HCT116 (cell line): ENCODE data around the gene SLC2A13. TPM values are rescaled to one million over a fixed set of nuclear protein-coding genes. Genes with fewer than 3 reads are reported as not detected.

Experiments
- ATAC-seq: fragments of 200-7000 bp; cut with Tn5 transposase; 2 replicates; pipeline ENCODE4 v1.9.1; 2020; ENCODE audit warnings: mild to moderate bottlenecking, moderate library complexity
- BruUV-seq: library from RNA; stranded (reverse); fragments of 400-500 nt; replicated peaks from 2 replicates; lab custom pipeline; 2021; lab: Mats Ljungman, UMichigan
- CTCF ChIA-PET: fragments of 300-600 bp; sonication (Branson Sonifier 250); formaldehyde crosslinking; loops from one replicate; lab custom pipeline; 2021; ENCODE audit warnings: antibody characterized with exemption; lab: Charles Lee
- POLR2A ChIA-PET: fragments of 300-600, 350-600 bp; sonication (Branson Sonifier 250); formaldehyde crosslinking; loops from one replicate; lab custom pipeline; 2021; ENCODE audit warnings: antibody characterized with exemption; lab: Charles Lee
- RAD21 ChIA-PET, 2 experiments: fragments of 300-600 bp; sonication (Branson Sonifier 250); formaldehyde crosslinking; loops; one replicate each; lab custom pipeline; 2023; ENCODE audit warnings: low total read pairs in 2 of 2; ENCODE audit not compliant: uncharacterized antibody in 2 of 2, unreplicated experiment in 2 of 2, low non-redundant PET in 1 of 2; lab: Charles Lee
- DNase-seq: peaks from one replicate; pipeline ENCODE4 v3.0.0-alpha.2; 2010; ENCODE audit warnings: low read depth, low spot score
- H2AFZ ChIP-seq: fragments of 200-600 bp; shearing (Covaris generic), sonication (generic); 2 replicates; pipeline ENCODE4 v1.6.1; 2017; ENCODE audit warnings: low read depth, mixed run types, mixed read lengths, antibody characterized with exemption, low read length; ENCODE audit not compliant: poor library complexity, severe bottlenecking
- H3K27ac ChIP-seq: 2 replicates; pipeline ENCODE4 v1.5.1; 2012; ENCODE audit warnings: low read depth, low read length
- H3K27me3 ChIP-seq: fragments of 200-600 bp; sonication (generic); 2 replicates; pipeline ENCODE4 v1.6.1; 2016; ENCODE audit warnings: mixed run types, low read length, mixed read lengths; ENCODE audit not compliant: insufficient read depth
- H3K36me3 ChIP-seq, 2 experiments: fragments of 200-500 bp in 1 of 2; fragments of 200-600 bp in 1 of 2; sonication (Bioruptor generic) in 1 of 2; sonication (generic) in 1 of 2; 2 replicates each; pipeline versions ENCODE4 v1.5.1 to v1.6.1; 2014 to 2016; ENCODE audit warnings: low read length in 2 of 2, inconsistent platforms in 1 of 2, mixed read lengths in 1 of 2, mixed run types in 1 of 2; ENCODE audit not compliant: insufficient read depth in 2 of 2, control insufficient read depth in 1 of 2
- H3K4me1 ChIP-seq, 2 experiments: fragments of 200-600 bp in 1 of 2; sonication (generic) in 1 of 2; 2 replicates each; pipeline versions ENCODE4 v1.5.1 to v1.6.1; 2012 to 2017; ENCODE audit warnings: low read length in 2 of 2, inconsistent platforms in 1 of 2, mild to moderate bottlenecking in 1 of 2, mixed read lengths in 1 of 2, mixed run types in 1 of 2, moderate library complexity in 1 of 2; ENCODE audit not compliant: insufficient read depth in 2 of 2, control insufficient read depth in 1 of 2
- H3K4me2 ChIP-seq: fragments of 200-600 bp; sonication (generic); 2 replicates; pipeline ENCODE4 v1.6.1; 2017; ENCODE audit warnings: mixed run types, low read length, mixed read lengths
- H3K4me3 ChIP-seq, 2 experiments: fragments of 200-600 bp in 1 of 2; sonication (generic) in 1 of 2; replicated peaks in 1 of 2; 2 replicates each; pipeline ENCODE4 v1.5.1; 2011 to 2016; ENCODE audit warnings: low read length in 2 of 2, control low read depth in 1 of 2, low read depth in 1 of 2, mild to moderate bottlenecking in 1 of 2, mixed read lengths in 1 of 2, mixed run types in 1 of 2
- H3K79me2 ChIP-seq: fragments of 200-600 bp; sonication (generic); 2 replicates; pipeline ENCODE4 v1.6.1; 2017; ENCODE audit warnings: mild to moderate bottlenecking, mixed run types, low read length, moderate library complexity, mixed read lengths; ENCODE audit not compliant: insufficient read depth
- H3K9ac ChIP-seq: fragments of 200-600 bp; sonication (generic); 2 replicates; pipeline ENCODE4 v1.6.1; 2016; ENCODE audit warnings: low read length, mixed read lengths
- H3K9me2 ChIP-seq: fragments of 200-600 bp; sonication (generic), shearing (Covaris generic); 2 replicates; pipeline ENCODE4 v1.6.1; 2017; ENCODE audit warnings: mixed run types, mild to moderate bottlenecking, moderate library complexity; ENCODE audit not compliant: insufficient read depth
- H3K9me3 ChIP-seq, 2 experiments: fragments of 200-500 bp in 1 of 2; fragments of 200-600 bp in 1 of 2; sonication (Bioruptor generic) in 1 of 2; sonication (generic) in 1 of 2; 2 replicates each; pipeline ENCODE4 v1.6.1; 2014 to 2017; ENCODE audit warnings: low read length in 2 of 2, mixed read lengths in 2 of 2, inconsistent platforms in 1 of 2, low read depth in 1 of 2, mild to moderate bottlenecking in 1 of 2, mixed run types in 1 of 2, moderate library complexity in 1 of 2; ENCODE audit not compliant: control insufficient read depth in 1 of 2, insufficient read depth in 1 of 2
- H4K20me1 ChIP-seq: fragments of 200-600 bp; sonication (generic), shearing (Covaris generic); 2 replicates; pipeline ENCODE4 v1.6.1; 2017; ENCODE audit warnings: mixed run types, mild to moderate bottlenecking, moderate library complexity; ENCODE audit not compliant: insufficient read depth
- EZH2 ChIP-seq: fragments of 200-600 bp; sonication (generic); IDR thresholded peaks from 2 replicates; pipeline ENCODE4 v1.6.1; 2017; ENCODE audit warnings: antibody characterized with exemption, mixed run types
- POLR2AphosphoS5 ChIP-seq: IDR thresholded peaks from 2 replicates; pipeline ENCODE4 v1.6.1; 2011; ENCODE audit warnings: mild to moderate bottlenecking, low read depth, low read length, moderate library complexity
- SRF ChIP-seq: IDR thresholded peaks from 2 replicates; pipeline ENCODE4 v1.6.1; 2012; ENCODE audit warnings: low read depth
- intact Hi-C: fragments of 100-400 bp; cut with micrococcal nuclease; formaldehyde crosslinking; loops from 2 replicates; pipeline ENCODE4 v1.10.0; 2022
- total RNA-seq: library from RNA; stranded (reverse); gene quantifications from one replicate; pipeline ENCODE4 v1.2.1, GENCODE V29; 2021; ENCODE audit not compliant: unreplicated experiment
- TF ChIP-seq, protein P1 (sequence below), 3 experiments: fragments of 200-600 bp in 1 of 3; sonication (generic) in 1 of 3; IDR thresholded peaks in 2 of 3; conservative IDR thresholded peaks in 1 of 3; 2 replicates each; pipeline ENCODE4 v1.5.1; 2012 to 2017; ENCODE audit warnings: low read depth in 2 of 3, low read length in 2 of 3, antibody characterized with exemption in 1 of 3, borderline replicate concordance in 1 of 3, control low read depth in 1 of 3, mild to moderate bottlenecking in 1 of 3, mixed read lengths in 1 of 3, mixed run types in 1 of 3, moderate library complexity in 1 of 3; ENCODE audit not compliant: insufficient read depth in 1 of 3
- TF ChIP-seq, protein P2 (sequence below): IDR thresholded peaks from 2 replicates; pipeline ENCODE4 v1.6.1; 2011; ENCODE audit warnings: mild to moderate bottlenecking, low read length, moderate library complexity; ENCODE audit not compliant: insufficient replicate concordance; ENCODE audit errors: extremely low read depth

The SLC2A13 gene
- total RNA-seq, 1 experiment from 2014 or later: 6.8 TPM

DNA sequence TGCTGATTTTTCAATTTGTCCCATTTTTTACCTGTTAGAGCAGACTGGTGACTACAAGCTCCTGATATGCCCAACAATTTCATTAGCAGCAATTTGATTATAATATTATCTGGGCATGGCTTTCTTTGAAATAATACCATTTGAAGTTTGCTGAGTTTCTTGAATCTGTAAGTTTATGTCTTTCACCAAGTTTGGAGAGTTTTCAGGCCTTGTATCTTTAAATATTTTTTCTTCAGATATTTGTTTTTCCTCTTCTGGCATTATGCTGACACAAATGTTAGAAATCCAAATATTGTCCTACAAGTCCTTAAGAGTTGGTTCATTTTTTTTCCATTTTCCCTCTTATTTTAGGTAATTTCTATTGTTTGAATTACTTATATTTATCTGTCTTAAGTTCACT is 30.4 kb downstream of the SLC2A13 start (continued):
- TF ChIP-seq, protein P1, sequence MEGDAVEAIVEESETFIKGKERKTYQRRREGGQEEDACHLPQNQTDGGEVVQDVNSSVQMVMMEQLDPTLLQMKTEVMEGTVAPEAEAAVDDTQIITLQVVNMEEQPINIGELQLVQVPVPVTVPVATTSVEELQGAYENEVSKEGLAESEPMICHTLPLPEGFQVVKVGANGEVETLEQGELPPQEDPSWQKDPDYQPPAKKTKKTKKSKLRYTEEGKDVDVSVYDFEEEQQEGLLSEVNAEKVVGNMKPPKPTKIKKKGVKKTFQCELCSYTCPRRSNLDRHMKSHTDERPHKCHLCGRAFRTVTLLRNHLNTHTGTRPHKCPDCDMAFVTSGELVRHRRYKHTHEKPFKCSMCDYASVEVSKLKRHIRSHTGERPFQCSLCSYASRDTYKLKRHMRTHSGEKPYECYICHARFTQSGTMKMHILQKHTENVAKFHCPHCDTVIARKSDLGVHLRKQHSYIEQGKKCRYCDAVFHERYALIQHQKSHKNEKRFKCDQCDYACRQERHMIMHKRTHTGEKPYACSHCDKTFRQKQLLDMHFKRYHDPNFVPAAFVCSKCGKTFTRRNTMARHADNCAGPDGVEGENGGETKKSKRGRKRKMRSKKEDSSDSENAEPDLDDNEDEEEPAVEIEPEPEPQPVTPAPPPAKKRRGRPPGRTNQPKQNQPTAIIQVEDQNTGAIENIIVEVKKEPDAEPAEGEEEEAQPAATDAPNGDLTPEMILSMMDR (IDR thresholded peaks at IDR 0.05 in 2 of 3, conservative IDR thresholded peaks at IDR 0.05 in 1 of 3; ENCODE audit: borderline replicate concordance in 1 of 3, insufficient read depth in 1 of 3, low read depth in 2 of 3, low read length in 2 of 3): no peak

DNA sequence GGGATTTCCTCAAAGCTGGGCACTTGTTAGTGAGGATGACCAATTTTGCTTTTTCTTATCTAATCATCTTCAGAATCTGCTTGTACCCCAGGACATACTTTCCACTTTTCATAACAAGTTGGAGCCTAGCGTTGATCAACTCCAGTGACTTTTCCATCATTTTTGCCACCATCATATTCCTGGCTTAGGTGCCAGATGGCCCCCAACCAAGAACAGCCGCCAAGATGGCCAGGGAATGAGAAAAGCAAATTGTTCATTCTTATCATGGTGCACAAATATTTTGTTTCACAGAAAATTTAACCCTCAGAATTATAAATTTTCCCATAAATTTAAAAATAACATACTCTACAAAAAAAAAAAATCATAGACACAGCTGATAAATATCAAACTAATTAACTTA is 37.5 kb downstream of the SLC2A13 start:
- no TSS peak for BruUV-seq
- H3K36me3 ChIP-seq: no peaks in the 10 kb centered on the region
- no peak overlapping the region for H3K27ac ChIP-seq
- no peak overlapping the region for H2AFZ ChIP-seq
- H3K9ac ChIP-seq: no peak overlapping the region
- DNase-seq: no peak
- no peaks in the 10 kb centered on the region for H3K9me3 ChIP-seq
- TF ChIP-seq, protein P2, sequence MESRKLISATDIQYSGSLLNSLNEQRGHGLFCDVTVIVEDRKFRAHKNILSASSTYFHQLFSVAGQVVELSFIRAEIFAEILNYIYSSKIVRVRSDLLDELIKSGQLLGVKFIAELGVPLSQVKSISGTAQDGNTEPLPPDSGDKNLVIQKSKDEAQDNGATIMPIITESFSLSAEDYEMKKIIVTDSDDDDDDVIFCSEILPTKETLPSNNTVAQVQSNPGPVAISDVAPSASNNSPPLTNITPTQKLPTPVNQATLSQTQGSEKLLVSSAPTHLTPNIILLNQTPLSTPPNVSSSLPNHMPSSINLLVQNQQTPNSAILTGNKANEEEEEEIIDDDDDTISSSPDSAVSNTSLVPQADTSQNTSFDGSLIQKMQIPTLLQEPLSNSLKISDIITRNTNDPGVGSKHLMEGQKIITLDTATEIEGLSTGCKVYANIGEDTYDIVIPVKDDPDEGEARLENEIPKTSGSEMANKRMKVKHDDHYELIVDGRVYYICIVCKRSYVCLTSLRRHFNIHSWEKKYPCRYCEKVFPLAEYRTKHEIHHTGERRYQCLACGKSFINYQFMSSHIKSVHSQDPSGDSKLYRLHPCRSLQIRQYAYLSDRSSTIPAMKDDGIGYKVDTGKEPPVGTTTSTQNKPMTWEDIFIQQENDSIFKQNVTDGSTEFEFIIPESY: no peak
- no peak for TF ChIP-seq POLR2AphosphoS5
- no peak for TF ChIP-seq EZH2
- no peak for TF ChIP-seq SRF
- no peaks in the 10 kb centered on the region for H3K4me1 ChIP-seq
- ATAC-seq: no peak
- no peaks in the 10 kb centered on the region for H3K79me2 ChIP-seq
- H3K9me2 ChIP-seq: no peaks in the 10 kb centered on the region
- H4K20me1 ChIP-seq: no peaks in the 10 kb centered on the region
- ChIA-PET RAD21 (no interaction called here), CTCF (no interaction called here), POLR2A (no interaction called here)
- intact Hi-C loops: no loop called here
- H3K4me3 ChIP-seq: no peak overlapping the region
- no peak overlapping the region for H3K4me2 ChIP-seq
- H3K27me3 ChIP-seq: no peaks in the 10 kb centered on the region
